ENCODE results near the gene KIF20B.
A peak's percentile ranks its signal among the peaks of the same experiment; 100 is the strongest.

KIF20B gene, protein sequence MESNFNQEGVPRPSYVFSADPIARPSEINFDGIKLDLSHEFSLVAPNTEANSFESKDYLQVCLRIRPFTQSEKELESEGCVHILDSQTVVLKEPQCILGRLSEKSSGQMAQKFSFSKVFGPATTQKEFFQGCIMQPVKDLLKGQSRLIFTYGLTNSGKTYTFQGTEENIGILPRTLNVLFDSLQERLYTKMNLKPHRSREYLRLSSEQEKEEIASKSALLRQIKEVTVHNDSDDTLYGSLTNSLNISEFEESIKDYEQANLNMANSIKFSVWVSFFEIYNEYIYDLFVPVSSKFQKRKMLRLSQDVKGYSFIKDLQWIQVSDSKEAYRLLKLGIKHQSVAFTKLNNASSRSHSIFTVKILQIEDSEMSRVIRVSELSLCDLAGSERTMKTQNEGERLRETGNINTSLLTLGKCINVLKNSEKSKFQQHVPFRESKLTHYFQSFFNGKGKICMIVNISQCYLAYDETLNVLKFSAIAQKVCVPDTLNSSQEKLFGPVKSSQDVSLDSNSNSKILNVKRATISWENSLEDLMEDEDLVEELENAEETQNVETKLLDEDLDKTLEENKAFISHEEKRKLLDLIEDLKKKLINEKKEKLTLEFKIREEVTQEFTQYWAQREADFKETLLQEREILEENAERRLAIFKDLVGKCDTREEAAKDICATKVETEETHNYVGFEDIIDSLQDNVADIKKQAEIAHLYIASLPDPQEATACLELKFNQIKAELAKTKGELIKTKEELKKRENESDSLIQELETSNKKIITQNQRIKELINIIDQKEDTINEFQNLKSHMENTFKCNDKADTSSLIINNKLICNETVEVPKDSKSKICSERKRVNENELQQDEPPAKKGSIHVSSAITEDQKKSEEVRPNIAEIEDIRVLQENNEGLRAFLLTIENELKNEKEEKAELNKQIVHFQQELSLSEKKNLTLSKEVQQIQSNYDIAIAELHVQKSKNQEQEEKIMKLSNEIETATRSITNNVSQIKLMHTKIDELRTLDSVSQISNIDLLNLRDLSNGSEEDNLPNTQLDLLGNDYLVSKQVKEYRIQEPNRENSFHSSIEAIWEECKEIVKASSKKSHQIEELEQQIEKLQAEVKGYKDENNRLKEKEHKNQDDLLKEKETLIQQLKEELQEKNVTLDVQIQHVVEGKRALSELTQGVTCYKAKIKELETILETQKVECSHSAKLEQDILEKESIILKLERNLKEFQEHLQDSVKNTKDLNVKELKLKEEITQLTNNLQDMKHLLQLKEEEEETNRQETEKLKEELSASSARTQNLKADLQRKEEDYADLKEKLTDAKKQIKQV (N-terminal part only)

DNA sequence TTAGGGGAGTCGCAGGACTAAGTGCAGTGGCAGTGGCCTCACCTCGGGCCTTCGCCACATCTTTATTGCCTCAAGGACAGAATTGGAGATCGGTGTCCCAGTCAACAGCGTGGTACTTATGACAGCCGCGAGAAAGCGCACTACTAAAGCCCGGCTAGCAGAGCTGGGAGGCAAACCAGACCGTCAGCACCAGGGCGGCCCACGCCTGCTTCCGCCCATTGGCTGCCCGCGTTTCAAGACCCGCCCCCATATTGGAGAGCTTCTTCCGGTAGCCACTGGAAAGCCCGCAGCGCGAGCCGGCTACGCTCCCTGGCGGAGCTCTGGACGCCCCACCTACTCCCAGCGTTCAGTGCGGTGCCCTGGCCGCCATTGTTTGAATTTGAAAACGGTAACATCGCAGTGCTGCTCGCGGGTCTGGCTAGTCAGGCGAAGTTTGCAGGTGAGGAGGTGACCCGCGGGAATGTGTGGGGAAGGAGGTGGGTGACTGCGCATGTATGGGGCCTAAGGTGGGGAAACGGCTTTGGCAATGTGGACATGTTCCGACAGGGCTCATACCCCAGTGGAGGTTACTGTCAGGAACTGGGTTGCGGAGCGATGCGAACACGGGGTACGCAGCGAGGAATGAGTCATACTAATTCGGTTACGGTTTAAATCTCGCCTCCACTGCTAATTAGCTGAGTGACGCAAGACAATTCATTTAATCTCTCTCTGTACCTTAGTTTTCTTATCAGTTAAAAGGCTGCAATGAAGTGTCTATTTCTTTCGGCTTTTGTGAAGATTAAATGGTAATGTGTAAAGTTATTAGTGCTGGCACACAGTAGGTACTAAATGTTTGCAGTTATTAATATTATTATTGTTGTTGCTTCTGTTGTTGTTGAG, at the start of gene KIF20B:
Gene KIF20B (plus strand): TSS at position 349 of the 879 bp plus-strand sequence. CDS start 3,705 bp downstream, outside the sequence.
- DNase-seq (ENCODE audit: low read depth): peak; percentile 92

DNA sequence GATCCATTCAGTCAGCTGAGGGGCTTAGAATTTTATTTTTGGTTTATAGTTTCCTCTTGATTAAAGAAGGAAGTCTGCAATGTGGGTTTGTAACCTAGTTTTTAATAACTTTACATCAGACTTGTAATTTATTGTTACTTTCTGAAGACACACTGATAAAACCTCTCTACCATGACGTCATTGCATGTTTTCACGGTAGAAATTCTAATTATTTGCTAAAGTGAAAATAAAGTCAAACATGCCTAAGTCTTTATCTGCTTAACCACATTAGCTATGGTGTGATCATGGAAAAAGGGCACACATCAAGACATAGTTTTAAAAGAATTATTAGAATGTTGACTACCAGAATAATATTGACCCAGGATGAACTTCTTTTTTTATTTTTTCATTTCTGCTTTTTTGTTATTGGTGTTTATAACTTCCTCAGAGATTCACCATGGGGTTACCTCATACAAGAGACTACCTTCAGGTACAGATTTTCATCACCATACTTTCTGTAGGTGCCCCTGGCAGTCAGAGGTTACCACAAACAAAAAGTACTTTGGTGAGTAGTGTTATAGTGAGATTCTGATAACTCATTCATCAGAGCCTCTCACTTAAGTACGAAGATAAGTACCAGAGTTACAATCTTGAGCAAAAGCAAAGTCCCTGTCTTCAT, 49.3 kb upstream of the KIF20B start:
- no peak for DNase-seq (ENCODE audit: low read depth)

DNA sequence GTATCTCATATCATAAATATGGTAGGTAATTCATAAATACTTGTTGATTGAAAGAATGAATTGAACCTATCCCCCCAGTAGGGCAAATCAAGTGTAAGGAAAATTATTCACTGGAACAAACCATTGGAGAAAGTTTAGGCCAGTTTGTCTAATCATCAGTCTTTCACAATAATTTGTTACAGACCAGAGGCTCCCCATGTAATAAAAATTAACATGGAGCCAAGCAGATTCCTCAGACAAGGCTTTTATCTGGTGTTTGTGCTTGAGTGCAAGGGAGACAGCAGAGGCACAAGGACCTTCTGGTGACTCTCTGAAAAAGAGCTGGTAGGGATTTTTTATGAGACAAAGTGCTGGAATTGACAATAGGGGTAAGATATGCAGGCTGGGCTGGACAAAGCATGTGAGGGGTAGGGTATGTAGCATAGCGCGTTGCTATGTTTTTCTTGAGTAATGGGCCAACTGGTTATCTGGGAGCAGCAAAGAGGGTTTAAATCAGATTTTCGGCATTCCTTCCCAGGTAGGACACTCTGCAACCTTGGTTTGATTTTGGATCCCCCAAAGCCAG, 48.5 kb upstream of the KIF20B start:
- no peak for DNase-seq (ENCODE audit: low read depth)

DNA sequence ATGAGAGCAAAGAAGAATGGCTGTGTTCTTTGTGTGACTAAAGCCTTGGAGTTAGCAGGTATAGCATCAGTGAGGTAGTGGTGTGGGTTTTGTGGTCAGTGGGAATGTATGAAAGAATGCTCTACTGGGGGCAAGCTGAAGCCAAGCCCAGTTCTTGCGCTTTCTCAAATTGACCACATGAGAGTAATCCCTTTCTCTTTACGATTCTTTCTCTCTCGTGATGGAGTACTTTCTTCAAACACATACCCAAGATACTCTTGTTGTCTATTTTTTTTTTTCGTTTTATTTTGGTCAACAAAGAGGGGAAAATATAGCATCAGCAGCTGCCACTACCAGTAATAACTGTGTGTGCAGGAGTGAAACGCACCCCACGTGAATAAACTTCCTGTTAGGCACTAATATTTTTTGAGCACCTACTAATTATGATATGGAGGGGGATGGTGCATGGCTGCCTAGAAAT, 48.0 kb upstream of the KIF20B start:
- DNase-seq (ENCODE audit: low read depth): no peak

DNA sequence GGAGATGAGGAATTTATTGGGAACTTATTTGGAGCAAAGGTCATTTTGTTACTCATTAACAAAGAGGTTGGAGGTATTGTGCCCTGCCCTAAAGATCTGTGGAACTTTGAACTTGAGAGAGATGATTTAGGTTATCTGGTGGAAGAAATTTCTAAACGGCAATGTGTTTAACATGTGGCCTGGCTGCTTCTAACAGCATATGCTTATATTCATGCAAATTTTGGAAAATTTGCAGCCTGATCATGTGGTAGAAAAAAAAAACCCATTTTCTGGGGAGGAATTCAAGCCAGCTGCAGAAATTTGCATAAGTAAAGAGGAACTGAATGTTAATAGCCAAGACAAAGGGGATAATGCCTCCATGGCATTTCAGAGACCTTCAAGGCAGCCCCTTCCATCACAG, 45.7 kb upstream of the KIF20B start:
- DNase-seq (ENCODE audit: low read depth): no peak

DNA sequence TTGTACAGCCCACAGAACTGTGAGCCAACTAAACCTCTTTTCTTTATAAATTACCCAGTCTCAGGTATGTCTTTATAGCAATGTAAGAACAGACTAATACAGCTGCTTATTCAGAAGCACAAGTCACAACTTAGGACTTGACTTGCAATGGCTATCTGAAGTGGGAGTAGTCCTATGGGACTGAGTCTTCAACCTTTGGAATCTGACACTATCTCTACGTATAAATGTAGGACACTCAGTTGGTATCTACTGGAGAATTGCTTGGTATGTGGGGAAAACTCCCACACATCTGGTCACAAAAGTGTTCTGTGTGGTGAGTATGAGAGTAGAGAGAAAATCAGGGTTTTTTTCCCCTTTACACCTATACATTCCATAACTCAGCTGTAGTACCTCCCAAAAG, 44.1 kb upstream of the KIF20B start:
- DNase-seq (ENCODE audit: low read depth): no peak

DNA sequence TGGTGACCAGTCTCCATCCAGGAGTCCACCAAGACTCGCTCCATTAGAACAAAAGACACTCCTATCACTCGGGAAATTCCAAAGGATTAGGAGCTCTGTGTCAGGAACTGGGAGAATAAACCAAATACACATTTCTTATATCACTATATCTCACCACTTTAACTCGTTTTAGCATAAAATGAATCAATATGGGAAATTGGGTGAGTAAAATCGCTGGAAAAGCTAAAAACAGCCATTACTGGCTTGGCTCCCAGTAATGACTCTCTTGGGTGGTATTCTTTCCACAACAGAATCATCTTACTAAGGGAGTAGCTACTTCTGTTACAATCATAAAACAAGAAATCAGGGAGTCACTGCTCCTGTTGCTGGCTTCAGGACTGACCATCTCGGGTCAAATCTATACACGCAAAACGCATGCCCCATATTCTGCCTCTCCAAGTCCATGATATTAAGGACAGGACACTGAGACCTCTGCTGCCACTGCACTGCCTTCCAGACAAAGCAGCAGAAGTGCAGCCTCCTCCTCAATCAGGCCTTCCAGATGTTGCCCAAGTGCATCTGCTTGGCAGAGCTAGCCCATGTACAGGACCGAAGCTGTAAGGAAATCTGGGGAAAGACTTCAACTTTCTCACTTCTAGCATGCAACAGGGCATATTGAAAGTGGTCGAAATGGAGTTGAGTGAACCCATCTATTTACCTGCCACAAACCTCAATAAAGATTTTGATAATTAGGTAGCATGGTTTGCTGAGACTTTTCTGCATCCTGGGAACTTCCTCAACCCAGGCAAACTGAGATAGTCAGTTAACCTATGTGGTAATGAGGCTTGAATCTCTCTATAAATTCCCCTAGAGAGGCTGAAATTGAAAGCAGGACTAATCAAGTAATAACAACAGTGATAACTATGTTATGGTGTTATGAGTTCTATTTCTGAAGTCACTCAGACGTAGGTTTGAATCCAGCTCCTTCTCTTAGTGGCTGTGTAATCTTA, 42.0 kb upstream of the KIF20B start:
- no peak for DNase-seq (ENCODE audit: low read depth)

DNA sequence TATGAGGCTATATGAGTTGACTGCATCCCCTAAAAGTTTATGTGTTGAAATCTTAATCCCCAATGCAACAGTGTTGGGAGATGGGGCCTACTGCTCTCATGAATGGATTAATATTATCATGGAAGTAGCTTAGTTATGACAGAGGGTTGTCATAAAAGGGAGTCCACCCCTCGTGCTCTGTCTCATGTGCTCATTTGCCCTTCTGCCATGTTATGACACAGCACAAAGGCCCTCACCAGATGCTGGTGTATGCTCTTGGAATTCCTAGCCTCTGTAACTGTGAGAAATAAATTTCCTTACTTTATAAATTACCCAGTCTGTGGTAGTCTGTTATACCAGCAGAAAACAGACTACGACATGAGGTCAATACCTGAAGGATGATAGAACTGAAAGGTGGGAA, 38.8 kb upstream of the KIF20B start:
- no peak for DNase-seq (ENCODE audit: low read depth)

DNA sequence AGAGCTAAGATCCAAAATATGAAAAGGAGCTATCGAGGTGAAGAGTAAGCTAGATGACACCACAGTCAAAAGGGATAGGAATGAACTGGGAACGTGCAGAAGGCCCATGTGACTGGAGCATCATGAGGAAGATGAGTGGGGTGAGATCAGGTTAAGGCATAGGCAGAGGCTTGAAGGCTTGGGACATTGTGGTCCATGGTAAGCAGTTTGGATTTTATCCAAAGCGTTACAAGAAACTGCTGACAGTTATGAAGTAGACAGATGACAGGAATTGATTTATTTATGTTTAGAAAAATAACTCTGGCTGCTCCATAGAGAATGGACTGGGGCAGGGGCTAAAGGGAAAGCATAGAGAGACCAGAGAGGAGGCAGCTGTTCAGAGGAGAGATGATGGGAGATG, 38.2 kb upstream of the KIF20B start:
- no peak for DNase-seq (ENCODE audit: low read depth)

DNA sequence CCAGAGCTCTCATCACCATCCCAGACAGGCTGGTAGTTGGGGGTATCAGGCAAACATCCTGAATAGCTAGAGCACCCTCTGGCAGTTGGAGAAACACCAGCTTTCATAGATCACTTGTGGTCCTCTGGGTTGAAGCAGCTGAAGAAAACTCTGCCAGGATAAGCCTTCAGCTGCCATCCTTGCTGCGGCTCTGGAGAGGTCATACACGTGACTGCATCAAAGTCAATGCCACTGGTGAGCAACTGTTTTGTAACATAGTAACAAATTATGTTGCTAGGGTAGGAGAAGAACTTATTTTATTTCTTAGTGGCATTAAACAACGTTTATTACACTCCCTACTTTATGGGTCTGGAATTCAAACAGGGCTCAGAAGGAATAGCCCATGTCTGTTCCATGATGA, 37.2 kb upstream of the KIF20B start:
- no peak for DNase-seq (ENCODE audit: low read depth)

DNA sequence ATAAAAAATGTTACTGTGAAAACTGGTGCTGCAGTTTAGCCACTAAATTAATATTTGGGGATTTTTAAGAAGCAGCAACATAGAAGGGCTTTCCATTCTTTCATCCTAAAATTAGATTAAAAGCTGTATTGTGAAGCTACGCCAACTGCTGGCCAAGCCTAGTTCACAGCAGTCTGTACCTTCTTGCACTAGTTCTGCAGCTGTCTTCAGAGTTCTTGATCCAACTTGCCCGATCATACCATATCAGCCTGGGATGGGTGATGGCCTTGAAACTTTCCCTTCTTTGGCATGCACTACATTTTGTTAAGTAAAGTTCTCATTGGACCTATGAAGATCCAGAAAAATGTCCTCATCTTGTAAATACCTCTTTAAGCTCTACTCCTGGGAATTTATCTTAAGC, 36.1 kb upstream of the KIF20B start:
- DNase-seq (ENCODE audit: low read depth): no peak

DNA sequence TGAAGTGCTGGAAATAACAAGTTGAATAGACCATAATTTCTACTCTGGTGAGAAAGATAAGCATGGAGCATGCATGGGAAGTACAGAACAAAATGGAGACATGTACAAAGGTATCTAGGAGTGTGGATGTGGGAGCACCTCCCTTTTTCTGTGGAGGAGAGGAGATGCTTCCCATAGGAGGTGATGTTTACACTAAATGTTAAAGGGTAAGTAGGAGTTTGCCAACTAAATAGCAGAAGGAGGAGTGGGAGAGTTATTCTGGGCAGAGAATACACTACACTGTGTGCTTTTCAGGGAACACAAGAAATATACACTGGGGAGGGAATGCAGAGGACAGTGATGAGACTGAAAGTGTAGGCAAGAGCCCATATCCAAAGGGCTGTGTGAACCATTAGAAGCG, 35.3 kb upstream of the KIF20B start:
- no peak for DNase-seq (ENCODE audit: low read depth)

DNA sequence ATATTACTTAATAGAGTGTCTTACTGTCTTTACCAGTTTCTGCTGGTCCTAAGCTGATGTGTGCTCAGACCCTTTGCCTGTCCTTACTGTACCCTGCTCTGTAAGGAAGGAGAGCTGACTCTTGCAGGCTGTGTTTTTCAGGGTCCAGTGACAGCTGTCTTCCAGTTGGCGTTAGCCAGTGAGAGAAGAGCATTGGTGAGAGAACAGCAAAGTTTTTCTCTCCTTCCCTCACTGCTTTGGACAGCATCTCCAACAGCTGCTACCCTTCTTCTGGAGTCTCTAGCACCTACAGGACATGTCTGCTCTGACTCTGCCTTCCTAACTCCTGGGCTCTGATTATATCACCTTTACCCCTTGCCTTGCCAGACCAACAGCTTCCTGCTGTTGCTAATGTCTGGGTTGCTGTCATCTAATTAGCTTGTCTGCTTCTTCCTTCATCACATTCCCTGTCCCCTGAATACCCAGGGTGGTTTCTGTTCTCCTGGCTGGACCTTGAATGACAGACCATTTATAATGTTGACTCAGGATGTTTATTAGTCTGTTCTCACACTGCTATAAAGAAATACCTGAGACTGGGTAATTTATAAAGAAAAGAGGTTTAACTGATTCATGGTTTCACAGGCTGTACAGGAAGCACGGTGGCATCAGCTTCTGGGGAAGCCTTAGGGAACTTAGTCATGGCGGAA, 32.9 kb upstream of the KIF20B start:
- DNase-seq (ENCODE audit: low read depth): no peak

DNA sequence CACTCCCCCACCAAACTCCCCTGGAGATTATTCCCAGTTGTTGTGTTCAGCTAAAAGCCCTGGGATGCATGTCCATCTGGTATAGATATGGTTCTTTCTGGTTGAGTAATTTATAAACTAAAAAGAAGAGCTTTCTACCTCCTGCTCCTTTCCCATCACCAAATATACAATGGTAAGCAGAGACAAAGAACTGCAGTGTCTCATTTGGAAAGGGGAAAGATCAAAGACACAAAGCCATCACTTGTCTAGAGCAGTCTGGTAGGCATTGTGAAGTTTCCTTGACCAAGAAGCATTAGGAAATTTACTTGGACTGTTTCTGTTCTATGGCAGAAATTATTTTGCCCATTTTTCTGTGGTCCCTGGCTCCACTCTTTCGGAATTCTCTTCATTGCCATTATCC, 31.4 kb upstream of the KIF20B start:
- no peak for DNase-seq (ENCODE audit: low read depth)

DNA sequence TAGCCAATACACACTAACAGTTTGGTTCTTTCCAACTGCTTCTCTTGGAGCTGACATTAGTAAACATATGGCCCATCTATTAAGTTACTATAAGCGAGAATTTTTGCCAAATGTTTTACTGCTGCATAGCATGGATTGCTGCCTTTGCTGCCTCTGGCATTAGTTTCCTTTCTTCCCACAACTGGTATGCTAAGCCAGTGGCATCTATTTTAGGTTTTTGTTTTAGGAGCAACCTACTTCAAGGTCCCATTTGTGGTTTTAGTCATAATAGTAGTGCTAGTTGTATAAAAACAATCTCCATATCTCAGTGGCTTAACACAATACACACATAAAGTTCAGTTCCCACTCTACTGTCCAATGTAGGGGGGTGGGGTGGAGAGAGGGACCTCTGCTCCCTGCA, 30.5 kb upstream of the KIF20B start:
- DNase-seq (ENCODE audit: low read depth): no peak

DNA sequence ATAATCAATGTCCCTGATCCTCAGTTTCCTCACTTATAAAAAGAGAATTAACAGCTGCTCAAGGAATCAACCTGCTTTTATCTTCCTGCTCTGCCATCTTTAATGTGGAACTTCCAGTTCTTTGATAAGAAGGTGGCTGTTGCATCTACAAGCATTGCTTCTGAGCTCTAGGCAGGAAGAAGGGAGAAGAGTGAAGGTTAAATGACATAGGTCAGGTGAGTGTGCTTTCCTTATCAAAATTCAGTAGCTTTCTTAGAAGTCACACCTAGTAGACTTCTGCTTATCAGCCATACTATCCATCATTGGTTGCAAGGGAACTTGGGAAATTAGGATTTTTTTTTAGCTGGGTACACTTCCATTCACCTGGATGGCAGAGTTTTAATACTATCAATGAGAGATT, 24.0 kb upstream of the KIF20B start:
- no peak for DNase-seq (ENCODE audit: low read depth)

DNA sequence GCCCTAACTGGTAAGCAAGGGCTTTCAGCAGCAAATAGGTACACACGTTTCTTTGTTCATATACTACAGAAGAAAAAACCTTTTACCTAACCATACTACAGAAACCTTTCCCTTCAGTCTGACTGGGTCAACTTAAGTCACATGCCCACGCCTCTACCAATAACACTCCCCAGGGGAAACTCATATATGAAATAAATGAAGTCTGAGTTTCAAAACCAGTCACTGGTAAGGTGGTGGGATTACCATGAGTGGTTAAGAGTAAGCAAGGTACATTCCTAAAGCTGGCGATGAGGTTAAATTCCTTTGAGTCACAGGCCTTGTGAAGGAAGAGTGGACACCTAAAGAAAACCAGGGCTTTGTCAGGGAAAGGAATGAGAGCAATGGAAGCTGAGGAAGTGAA, 21.4 kb upstream of the KIF20B start:
- DNase-seq (ENCODE audit: low read depth): no peak

DNA sequence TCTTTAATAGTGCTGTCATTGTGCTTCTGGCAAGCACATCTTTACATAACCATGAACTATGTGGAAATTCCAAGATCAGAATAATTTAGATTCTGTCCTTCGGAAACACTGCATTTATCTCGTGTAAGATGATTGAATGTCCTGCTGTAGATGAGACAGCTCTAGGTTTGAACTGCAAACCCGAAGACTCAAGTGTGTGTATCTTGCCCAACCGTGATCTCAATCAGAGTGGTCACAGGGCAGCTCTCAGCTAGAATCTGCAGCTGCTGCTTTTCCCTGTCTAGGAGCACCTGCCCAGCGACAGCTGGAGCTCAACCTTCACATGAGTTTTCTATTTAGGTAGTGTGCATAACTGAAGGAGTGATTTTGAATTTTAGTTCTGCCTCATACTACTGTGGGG, 17.5 kb upstream of the KIF20B start:
- DNase-seq (ENCODE audit: low read depth): no peak

DNA sequence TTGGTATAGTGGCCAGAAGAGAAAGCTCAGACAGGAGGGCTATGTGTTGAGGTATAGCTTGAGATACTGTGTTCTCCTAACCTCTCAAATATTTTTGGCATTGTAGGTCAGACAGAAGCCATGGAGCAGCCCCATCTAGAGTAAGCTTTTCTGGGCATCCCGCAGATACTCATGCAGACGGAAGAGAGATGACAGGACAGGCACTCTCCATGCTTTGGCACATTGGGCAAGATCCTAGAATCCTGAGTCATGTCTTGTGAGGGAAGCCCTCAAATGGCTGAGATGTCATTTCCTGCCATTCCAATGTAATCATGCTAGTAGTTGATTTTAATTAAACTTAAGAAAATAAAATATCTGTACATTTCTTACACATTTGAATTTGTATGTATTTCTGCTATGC, 16.8 kb upstream of the KIF20B start:
- DNase-seq (ENCODE audit: low read depth): no peak
